Activated CD4-positive, alpha-beta T cell treated with anti-CD3 and anti-CD28 coated beads for 4 hours (primary cell): Measurements from ENCODE around the gene TREM1.
A peak's percentile ranks its signal among the peaks of the same experiment; 100 is the strongest.
"Not testable (repeated sequence)": the region's sequence is repeated elsewhere in the genome, so short reads cannot be mapped to it uniquely, and the experiment has no call there.

Source experiments
- DNase-seq, 2 donors: peaks; one replicate each; pipeline ENCODE4 v3.0.0-alpha.2; 2020

Gene TREM1

GRCh38 chr6:41286544-41287346, at the start of gene TREM1:
Gene TREM1 (minus strand): TSS chr6:41286682. CDS start chr6:41286655, 27 bp downstream.
- DNase-seq: no peak

GRCh38 chr6:41335943-41336342, 49.5 kb upstream of the TREM1 start:
- peak in 1 of 2 donors; percentile 15 for DNase-seq

- DNase-seq: no peak
Measured at GRCh38 chr6:41335296-41335695, 48.8 kb upstream of the TREM1 start, which contains the start of gene NCR2. Gene NCR2 (plus strand): TSS chr6:41335608. CDS start chr6:41335877, 269 bp downstream.

GRCh38 chr6:41334482-41335040, 48.1 kb upstream of the TREM1 start:
- DNase-seq: no peak

GRCh38 chr6:41332842-41333736, 46.6 kb upstream of the TREM1 start:
- no peak for DNase-seq

GRCh38 chr6:41332241-41332640, 45.8 kb upstream of the TREM1 start:
- no peak for DNase-seq

- DNase-seq: no peak
Measured at GRCh38 chr6:41331401-41332150, 45.1 kb upstream of the TREM1 start.

GRCh38 chr6:41327177-41327576, 40.7 kb upstream of the TREM1 start:
- DNase-seq: no peak

GRCh38 chr6:41326092-41326491, 39.6 kb upstream of the TREM1 start:
- no peak for DNase-seq

GRCh38 chr6:41325446-41326066, 39.1 kb upstream of the TREM1 start:
- DNase-seq: no peak

GRCh38 chr6:41321183-41321582, 34.7 kb upstream of the TREM1 start:
- DNase-seq: no peak

- DNase-seq: peak; percentile 77 to 80
Measured at GRCh38 chr6:41318654-41319565, 32.4 kb upstream of the TREM1 start.

- DNase-seq: no peak
Measured at GRCh38 chr6:41318261-41318653, 31.8 kb upstream of the TREM1 start.

GRCh38 chr6:41315943-41316620, 29.6 kb upstream of the TREM1 start:
- no peak for DNase-seq

GRCh38 chr6:41315203-41315602, 28.7 kb upstream of the TREM1 start:
- no peak for DNase-seq

GRCh38 chr6:41306187-41306854, 19.8 kb upstream of the TREM1 start:
- DNase-seq: peak; percentile 39 to 54

- no peak for DNase-seq
Measured at GRCh38 chr6:41302638-41303037, 16.2 kb upstream of the TREM1 start.

- no peak for DNase-seq
Measured at GRCh38 chr6:41298785-41299502, 12.5 kb upstream of the TREM1 start.

- DNase-seq: not testable (repeated sequence)
Measured at GRCh38 chr6:41297248-41297647, 10.8 kb upstream of the TREM1 start.
